HG03097 (cell line): ENCODE data around the gene OPHN1.
"Not testable (repeated sequence)": the region's sequence is repeated elsewhere in the genome, so short reads cannot be mapped to it uniquely, and the experiment has no call there.

ENCODE experiments used
- ATAC-seq: cut with Tn5 transposase; IDR thresholded peaks from one replicate; pipeline ENCODE4 v1.9.1; 2021; ENCODE audit not compliant: unreplicated experiment, low FRiP score

Gene OPHN1

DNA sequence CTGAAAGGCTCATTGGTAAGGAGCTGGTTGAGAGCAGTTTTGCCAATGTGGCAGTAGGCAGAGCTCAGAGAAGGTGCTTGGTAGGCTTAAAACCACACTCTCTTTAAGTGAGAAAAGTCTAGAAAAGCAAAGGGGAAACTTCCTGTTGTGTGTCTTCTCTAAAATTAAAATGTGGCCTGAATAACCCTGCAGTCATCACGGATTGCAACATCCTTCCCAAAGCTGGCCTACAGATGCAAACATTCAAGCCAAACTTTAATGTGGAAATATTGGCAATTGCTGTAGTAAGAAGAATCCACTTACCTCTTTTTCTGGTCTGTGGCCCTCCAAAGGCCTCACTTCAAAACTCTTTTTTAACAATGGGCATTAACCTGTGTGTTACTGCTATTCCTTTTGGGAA, 348.5 kb downstream of the OPHN1 start:
- ATAC-seq, result no peak

DNA sequence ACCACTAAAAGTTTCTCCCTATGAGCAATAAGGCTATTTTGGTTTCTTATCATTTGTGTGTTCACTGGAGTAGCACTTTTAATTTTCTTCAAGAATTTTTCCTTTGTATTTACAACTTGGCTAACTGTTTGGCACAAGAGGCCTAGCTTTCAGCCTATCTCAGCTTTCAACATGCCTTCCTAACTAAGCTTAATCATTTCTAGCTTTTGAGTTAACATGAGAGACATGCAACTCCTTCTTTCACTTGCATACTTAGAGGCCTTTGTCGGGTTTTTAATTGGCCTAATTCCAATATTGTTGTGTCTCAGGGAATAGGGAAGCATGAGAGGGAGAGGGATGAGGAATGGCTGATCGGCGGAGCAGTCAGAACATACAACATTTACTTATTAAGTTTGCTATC, 349.8 kb downstream of the OPHN1 start:
- ATAC-seq, result no peak

DNA sequence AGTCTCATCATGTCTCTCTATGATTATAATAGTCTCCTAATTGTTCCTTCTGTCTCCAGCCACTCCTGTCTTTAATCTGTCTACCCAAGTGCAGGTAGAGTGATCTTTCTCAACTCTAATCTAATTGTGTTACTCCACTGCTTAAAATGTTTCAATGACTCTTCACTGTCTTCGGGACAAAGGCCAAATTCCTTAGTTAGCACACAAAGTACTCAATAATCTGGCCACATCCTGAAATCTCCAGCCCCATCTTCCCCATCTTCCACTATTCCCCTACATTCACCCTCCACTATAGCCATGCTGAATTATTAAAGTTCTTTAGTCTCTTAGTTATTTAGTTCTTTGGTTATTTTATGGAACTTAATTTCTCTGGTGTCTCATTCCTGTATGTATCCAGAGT, 353.3 kb downstream of the OPHN1 start:
- ATAC-seq, result no peak

DNA sequence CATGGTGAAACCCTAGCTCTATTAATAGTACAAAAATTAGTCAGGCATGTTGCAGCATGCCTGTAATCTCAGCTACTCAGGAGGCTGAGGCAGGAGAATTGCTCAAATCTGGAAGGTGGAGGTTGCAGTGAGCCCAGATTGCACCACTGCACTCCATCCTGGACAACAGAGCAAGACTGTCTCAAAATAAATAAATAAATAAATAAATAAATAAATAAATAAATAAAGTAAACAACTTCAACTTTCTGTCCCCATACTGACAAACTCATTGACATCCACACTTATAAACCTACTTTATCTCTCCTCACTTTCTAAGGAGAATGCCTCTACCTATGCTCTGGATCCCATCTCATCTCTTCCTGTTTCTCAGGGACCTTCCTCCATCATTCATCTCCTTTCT, 354.5 kb downstream of the OPHN1 start:
- ATAC-seq, result not testable (repeated sequence)

DNA sequence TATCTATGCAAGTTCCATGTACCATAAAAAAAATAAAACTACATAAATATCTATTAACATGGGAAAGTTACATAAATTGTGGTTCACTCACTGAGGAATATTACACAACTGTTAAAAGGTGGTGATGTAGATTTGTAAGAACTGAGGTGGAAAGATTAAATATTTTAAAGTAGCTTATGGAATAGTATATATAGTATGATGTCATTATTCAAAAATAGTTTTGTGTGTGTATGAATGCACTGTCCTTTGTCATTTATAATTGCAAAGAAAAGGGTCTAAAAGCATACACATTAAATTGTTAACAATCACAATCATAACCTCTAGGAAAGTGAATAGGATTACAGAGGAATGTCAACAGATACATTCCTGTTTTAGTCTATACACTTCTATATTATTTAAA, 355.9 kb downstream of the OPHN1 start:
- ATAC-seq, result no peak

DNA sequence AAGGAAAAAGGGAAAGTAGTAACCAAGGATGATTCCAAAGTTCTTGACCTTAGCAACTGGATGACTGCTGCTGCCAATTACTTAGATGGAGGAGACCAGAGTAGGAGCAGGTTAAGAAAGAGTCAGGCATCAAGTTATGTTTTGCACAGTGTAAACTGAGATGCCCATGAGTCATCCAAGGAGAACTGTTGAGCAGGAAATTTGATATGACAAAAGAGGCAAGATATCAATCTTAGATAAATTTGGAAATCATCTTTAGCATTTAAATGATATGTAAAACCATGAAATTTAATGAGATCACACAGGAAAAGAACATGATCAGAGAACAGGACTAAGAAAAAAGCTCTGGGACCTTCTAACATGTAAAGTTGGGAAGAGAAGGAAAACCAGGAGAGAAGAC, 361.3 kb downstream of the OPHN1 start:
- ATAC-seq, result no peak

DNA sequence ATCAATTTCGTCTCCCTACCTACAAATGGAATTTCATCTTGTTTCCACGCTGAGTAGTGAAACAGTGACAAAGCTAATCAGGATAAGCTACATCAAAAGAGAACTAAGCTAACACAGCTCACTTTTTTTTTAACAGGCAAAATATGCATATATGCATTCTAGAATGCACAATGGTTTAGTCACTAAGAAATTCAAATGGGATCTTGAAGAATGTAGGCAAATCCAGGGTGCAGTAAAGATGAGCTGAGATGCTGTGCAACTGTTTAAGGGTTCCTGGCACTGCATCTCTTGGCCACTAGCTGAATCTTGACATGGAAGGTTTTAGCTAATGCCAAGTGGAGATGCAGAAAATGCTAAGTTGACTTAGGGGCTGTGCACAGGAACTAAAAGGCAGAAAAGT, 363.2 kb downstream of the OPHN1 start:
- ATAC-seq, result not testable (repeated sequence)

DNA sequence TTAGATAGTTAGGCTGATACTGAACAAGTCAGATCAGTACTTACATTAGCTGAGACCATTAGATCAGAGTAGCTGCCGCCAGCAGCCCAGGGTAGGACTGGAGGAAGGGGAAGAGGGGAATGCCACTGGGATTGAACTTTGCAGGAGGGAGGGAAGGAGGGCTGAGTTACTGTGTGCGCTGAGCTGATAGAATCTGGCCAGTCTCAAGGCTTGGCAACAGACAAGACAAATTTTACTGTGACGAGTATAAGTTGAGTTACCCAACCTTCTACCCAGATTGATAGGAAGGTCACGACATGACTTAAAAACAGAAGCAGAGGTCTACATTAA, 372.1 kb downstream of the OPHN1 start:
- ATAC-seq, result no peak

DNA sequence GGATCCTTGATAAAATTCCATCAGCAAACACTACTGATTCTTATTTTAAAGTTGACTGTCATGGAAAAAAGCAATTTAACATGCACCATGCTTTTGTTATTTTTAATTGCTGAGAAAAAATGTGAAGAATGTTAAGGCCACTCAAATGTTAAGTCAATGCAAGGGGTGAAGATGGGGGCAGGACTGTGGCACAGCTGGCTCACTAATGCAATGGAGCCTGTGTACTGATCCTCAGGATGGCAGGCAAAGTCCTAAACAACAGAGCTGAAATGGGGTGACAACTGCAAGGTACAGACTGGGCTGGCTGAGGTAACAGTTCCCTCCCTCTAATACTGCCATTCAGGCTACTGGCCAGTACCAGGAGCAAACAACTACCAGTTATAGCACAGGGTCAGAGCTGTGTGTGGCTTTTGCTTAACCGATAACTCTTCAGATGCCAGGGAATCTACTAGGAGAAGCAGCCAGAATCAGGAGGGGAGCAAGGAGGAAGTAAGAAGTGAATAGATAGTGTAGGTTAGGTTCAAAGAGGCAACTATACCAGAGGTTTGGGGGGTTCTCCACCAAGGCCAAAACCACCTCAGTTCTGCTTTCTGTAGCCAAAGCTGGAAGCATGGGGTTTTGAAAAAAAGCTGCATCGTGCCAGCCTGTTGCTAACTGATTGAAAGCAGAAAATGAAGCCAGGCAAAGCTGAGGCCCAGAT, 372.6 kb downstream of the OPHN1 start:
- ATAC-seq, result no peak

DNA sequence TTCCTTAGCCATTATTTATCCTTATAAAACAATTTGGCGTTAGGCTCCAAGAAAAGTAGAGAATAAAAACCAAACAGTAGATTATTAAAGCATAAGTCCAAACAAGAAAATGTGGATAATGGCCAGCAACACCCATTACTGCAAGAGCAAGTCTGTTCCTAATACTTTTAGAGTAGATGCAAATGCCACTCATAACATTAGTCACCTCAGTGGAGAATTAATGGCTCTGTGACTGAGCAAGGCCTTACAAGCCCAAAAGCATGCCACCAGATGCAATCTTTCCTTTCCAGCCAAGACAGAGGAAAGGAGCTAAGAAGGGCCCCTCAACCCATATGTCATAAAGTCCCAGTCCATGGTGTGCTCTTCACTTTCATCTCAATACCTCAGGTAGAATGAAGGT, 373.8 kb downstream of the OPHN1 start:
- ATAC-seq, result no peak

DNA sequence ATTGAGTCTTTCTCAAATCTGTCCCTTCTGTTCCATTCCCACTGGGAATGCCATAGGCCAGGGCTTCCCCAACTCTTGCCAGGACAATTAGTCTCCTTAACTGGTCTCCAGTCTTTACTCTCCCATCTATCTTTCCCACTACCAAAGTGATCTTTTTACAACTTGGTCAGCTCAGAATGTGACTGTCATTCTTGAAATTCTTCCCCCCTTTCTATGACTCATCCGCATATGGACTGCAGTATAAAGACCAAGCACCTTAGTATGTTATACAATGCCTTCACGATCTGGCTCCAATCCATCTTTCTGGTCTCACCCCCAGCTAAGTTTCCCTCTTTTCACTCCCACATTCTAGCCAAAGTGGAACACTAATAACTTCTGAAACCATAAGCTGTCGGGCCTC, 383.8 kb downstream of the OPHN1 start:
- no peak for ATAC-seq

DNA sequence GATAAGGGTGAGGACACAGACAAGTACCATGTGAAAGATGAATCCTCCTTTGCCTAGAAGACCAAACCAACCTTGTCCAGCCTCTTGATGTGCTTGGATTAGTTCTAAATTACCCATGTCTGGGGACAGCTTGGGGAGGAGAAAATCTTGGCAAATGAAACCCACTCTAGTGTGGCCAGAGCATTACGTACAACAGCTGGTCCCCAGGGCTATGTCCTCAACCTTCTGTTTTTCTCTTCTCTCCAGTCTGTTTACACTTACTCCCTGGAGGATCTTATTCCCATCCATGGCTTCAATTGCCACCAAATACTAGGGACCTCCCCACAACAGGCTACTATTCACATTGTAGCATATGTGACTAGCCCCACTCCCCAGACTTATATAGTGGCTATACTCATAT, 384.5 kb downstream of the OPHN1 start:
- ATAC-seq, result no peak

DNA sequence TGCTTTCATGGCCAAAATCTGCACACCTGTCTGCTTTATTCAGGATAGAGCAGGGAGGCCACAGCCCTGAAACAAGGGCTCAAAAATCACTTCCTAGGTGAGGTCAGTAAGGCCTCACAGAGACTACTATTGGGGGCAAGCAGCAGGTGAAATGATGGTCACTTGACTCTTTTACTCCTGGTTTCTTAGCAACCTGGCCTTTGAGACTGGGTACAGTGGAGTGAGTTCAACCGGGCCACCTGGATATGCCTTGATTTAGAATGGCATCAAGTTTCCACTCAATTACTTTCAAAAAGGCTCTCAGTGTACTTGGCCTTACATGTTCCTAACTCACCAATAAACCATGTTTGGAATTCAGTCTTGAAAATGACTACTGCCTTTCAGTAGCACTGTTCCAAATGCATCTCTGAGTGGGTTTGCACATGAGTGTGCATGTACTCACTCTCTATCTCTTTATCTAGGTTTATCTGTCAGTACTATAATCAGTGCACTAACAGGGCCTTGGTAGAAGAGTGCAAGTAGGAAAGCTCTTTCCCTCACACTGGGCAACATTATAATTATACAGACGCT, 388.2 kb downstream of the OPHN1 start:
- no peak for ATAC-seq

DNA sequence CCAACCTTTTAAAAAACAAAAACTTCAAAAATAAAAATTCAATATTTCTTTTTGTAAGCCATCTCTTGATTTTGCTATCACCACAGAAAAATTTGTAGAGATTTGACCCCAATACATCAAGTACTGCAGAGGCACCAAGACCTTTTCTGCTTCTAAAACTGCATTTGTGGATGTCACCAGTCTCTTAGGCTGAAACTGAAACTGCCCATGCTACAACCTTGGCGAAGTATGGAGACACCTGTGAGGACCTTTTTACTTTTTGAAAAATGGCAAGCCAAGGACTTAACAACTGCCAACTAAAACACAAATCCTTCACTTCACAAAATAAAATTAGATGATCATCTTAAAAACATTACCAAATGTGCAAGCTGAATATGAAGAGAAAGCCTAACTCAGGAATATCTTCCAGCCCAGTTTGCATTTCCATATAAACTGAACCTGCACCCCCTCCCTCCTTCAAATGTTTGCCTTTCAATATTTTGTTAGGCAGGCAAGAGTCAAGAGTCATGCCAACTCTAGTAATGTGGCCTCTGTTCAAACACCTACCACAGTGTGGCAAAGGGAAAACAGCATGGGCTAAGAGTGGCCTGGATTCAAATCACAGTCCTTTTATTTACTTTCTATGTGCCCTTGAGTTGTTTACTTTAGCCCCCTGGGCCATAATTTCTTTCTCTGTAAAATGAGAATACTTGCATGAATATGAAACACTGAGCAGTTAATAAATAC, 389.4 kb downstream of the OPHN1 start:
- no peak for ATAC-seq

DNA sequence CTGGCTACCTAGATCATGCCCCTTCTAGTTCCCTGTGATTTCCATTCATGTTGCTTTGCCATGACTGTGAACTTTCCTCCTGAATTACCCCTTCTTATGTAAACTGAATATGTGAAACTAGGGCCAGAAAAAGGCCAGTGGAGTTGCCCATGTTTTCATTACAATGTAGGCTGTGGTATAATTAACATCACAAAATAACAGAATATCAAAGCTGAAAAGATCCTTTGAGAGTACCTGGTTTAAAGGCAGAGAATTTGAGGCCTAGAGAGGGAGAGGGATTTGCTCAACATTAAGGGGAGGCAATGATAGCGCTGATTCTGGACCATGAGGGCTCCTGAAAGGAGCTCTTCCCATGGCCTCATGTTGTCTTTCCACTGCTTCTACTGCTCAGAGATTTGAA, 392.2 kb downstream of the OPHN1 start:
- ATAC-seq, result no peak

DNA sequence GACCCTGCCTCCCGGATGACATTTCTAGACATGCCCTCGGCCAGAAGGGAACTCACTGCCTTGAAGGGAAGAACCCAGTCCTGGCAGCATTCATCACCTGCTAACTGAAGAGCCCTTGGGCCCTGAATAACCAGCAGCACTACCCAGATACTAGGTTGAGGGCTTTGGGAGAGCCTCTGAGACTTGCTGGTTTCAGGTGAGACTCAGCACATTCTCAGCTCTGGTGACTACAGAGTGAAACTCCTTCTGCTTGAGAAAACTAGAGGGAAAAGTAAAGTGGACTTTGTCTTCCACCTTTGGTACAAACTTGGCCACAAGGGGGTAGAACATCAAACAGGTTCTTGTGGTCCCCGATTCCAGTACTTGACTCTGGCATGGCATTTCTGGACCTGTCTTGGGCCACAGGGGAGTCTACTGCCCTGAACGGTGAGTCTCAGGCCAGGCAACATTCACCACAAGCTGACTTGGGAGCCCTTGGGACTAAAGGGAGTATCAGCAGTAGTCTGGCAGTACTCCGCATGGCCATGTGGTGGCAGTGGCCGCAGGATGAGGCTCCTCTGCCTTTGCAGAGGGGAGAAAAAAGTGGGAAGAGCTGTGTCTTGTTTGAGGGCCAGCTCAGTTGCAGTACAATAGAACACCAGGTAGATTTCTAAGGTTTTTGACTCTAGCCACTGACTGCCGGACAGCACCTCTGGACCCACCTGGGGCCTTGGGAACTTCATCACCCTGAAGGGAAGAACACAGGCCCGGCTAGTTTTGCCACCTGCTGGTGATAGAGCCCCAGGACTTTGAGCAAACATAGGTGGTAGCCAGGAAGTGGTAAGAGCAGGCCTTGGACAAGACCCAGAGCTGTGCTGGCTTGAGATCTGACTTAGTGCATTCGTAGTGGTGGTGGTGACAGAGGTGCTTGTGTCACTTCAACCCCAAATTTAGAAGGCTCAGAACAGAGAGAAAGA, 414.8 kb downstream of the OPHN1 start:
- no peak for ATAC-seq

DNA sequence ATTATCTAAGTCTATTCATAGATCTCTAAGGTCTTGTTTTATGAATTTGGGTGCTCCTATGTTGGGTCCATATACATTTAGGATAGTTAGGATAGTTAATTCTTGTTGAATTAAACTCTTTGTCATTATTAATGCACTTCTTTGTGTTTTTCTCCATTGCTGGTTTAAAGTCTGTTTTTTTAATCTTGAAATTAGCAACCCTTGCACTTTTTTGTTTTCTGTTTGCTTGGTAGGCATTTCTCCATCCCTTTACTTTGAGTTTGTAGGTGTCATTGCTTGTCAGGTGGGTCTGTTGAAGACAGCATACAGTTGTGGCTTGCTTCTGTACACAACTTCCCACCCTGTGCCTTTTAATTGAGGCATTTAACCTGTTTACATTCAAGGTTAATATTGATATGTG, 434.8 kb downstream of the OPHN1 start:
- no peak for ATAC-seq
